GM13976 (cell line): ENCODE measurements around the gene FDCSP.

ENCODE experiments used
- DNase-seq: peaks from one replicate; pipeline ENCODE4 v3.0.0; 2012; ENCODE audit warnings: low spot score
- in situ Hi-C: fragments of 300-500 bp; cut with MboI; formaldehyde crosslinking; loops from one replicate; pipeline ENCODE4 v1.12.0; 2022; ENCODE audit warnings: low sequenced_read_pairs, mixed read lengths, inconsistent platforms; ENCODE audit not compliant: unreplicated experiment
- TF ChIP-seq, protein P1 (sequence below): IDR thresholded peaks from 2 replicates; pipeline ENCODE4 v1.5.1; 2012; ENCODE audit warnings: borderline replicate concordance, mild to moderate bottlenecking; ENCODE audit not compliant: insufficient read depth; ENCODE audit errors: extremely low read depth, missing control alignments, control extremely low read depth

Gene FDCSP

DNA sequence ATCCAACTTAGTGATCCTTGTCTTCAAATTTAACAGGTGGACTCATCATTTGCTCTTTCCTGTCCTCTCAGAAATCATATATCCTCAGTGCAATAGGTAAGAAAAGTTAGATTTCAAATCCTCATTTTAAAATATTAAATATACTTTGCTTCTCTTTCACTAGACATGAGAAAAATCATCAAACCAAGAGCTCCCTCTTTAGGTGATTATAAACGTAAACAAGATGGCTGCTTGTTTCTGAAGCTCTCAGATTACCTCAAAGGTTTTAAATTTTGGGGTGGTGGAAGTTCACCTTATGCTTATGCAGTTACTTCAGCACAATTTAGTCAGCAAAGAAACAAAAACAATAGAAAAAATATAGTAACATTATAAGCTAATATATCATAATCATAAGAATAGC lies 43.8 kb downstream of the FDCSP start:
- no peak for DNase-seq

DNA sequence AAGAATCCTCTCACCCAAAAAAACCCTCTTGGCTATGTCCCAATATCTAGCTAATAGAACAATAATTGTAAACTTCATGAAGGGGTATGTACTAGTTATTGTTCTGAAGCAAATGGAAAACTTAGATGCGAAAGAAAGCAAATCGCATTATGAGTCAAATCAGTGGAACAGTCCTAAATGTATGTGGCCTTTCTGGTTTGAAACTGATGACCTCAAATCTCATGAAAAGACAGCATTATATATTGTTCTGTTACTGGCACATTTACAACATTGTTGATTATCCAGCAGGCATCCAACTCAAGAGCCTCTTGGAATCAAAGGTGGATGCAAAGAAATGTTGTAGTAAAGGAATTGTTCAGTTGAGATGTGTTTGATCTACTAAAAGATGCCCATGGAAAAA lies 51.2 kb downstream of the FDCSP start:
- TF ChIP-seq, protein P1, sequence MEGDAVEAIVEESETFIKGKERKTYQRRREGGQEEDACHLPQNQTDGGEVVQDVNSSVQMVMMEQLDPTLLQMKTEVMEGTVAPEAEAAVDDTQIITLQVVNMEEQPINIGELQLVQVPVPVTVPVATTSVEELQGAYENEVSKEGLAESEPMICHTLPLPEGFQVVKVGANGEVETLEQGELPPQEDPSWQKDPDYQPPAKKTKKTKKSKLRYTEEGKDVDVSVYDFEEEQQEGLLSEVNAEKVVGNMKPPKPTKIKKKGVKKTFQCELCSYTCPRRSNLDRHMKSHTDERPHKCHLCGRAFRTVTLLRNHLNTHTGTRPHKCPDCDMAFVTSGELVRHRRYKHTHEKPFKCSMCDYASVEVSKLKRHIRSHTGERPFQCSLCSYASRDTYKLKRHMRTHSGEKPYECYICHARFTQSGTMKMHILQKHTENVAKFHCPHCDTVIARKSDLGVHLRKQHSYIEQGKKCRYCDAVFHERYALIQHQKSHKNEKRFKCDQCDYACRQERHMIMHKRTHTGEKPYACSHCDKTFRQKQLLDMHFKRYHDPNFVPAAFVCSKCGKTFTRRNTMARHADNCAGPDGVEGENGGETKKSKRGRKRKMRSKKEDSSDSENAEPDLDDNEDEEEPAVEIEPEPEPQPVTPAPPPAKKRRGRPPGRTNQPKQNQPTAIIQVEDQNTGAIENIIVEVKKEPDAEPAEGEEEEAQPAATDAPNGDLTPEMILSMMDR: no peak
- in situ Hi-C loops: no loop called here
- no peak for DNase-seq

More for the DNA sequence above, 43.8 kb downstream of the FDCSP start:
- in situ Hi-C loops: no loop called here
- TF ChIP-seq, protein P1: no peak

DNA sequence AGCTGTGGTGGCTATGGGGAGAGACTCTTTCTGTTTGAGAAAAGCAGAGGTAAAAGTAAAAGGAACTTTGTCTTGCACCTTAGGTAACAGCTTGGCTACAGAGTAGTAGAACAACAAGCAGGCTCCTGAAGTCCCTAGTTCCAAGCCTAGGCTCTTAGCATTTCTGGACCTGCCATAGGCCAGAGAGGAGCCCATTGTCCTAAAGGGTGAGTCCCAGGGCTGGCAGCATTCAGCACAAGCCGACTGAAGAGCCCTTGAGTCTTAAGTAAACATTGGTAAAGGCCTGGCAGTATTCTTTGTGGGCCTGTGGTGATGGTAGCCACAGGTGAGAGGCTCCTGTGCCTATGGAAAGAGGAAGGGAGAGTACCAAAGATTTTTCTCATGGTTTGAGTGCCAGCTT lies 54.6 kb downstream of the FDCSP start:
- DNase-seq: no peak
- in situ Hi-C loops: no loop called here
- TF ChIP-seq, protein P1: no peak
